H9 (cell line): Measurements from ENCODE around the gene UNC50. TPM values are rescaled to one million over a fixed set of nuclear protein-coding genes. Genes with fewer than 3 reads are reported as not detected.

Experiments used
- DNase-seq: peaks from one replicate; pipeline ENCODE4 v3.0.0-alpha.2; 2017
- H2AFZ ChIP-seq: one replicate; pipeline ENCODE4 v1.6.1; 2013; ENCODE audit warnings: mild to moderate bottlenecking, low read length, control low read depth, moderate library complexity
- H2AK5ac ChIP-seq: 2 replicates; pipeline ENCODE4 v1.6.1; 2013; ENCODE audit warnings: low read length, control low read depth, mixed read lengths; ENCODE audit not compliant: insufficient read length
- H2BK120ac ChIP-seq: one replicate; pipeline ENCODE4 v1.6.1; 2013; ENCODE audit warnings: low read depth, mild to moderate bottlenecking, low read length, control low read depth, inconsistent platforms; ENCODE audit not compliant: poor library complexity, severe bottlenecking
- H2BK12ac ChIP-seq: 2 replicates; pipeline ENCODE4 v1.6.1; 2013; ENCODE audit warnings: low read length, control low read depth, mixed read lengths, low read depth; ENCODE audit not compliant: insufficient read length
- H2BK15ac ChIP-seq: 2 replicates; pipeline ENCODE4 v1.6.1; 2013; ENCODE audit warnings: low read depth, low read length, control low read depth
- H2BK20ac ChIP-seq: one replicate; pipeline ENCODE4 v1.6.1; 2013; ENCODE audit warnings: low read depth, mild to moderate bottlenecking, low read length, control low read depth, inconsistent platforms; ENCODE audit not compliant: poor library complexity, severe bottlenecking
- H2BK5ac ChIP-seq: 2 replicates; pipeline ENCODE4 v1.6.1; 2013; ENCODE audit warnings: low read length, control low read depth, mixed read lengths; ENCODE audit not compliant: insufficient read length
- H3K14ac ChIP-seq: 2 replicates; pipeline ENCODE4 v1.6.1; 2013; ENCODE audit warnings: low read length, control low read depth; ENCODE audit not compliant: insufficient read depth
- H3K18ac ChIP-seq: 2 replicates; pipeline ENCODE4 v1.6.1; 2013; ENCODE audit warnings: low read depth, mild to moderate bottlenecking, mixed read lengths, low read length, control low read depth; ENCODE audit not compliant: insufficient read length
- H3K23ac ChIP-seq: 2 replicates; pipeline ENCODE4 v1.6.1; 2013; ENCODE audit warnings: low read length, control low read depth, mixed read lengths, low read depth; ENCODE audit not compliant: insufficient read length
- H3K23me2 ChIP-seq: 2 replicates; pipeline ENCODE4 v1.6.1; 2013; ENCODE audit warnings: low read depth, mild to moderate bottlenecking, mixed read lengths, low read length, control low read depth; ENCODE audit not compliant: insufficient read length, poor library complexity, severe bottlenecking
- H3K27ac ChIP-seq: 2 replicates; pipeline ENCODE4 v1.5.1; 2013; ENCODE audit warnings: low read length, control low read depth, mixed read lengths, low read depth; ENCODE audit not compliant: insufficient read length
- H3K27me3 ChIP-seq: 2 replicates; pipeline ENCODE4 v1.6.1; 2013; ENCODE audit warnings: low read length, control low read depth, inconsistent platforms; ENCODE audit not compliant: insufficient read depth
- H3K4ac ChIP-seq: 2 replicates; pipeline ENCODE4 v1.6.1; 2013; ENCODE audit warnings: low read depth, mild to moderate bottlenecking, control low read depth, inconsistent platforms, low read length, moderate library complexity
- H3K4me1 ChIP-seq: 2 replicates; pipeline ENCODE4 v1.6.1; 2013; ENCODE audit warnings: low read length, control low read depth, inconsistent platforms; ENCODE audit not compliant: insufficient read depth
- H3K4me2 ChIP-seq: 2 replicates; pipeline ENCODE4 v1.6.1; 2013; ENCODE audit warnings: low read length, control low read depth, mixed read lengths; ENCODE audit not compliant: insufficient read length, insufficient read depth
- H3K56ac ChIP-seq: 2 replicates; pipeline ENCODE4 v1.6.1; 2013; ENCODE audit warnings: low read depth, mild to moderate bottlenecking, mixed read lengths, low read length, control low read depth; ENCODE audit not compliant: insufficient read length
- H3K79me1 ChIP-seq: 2 replicates; pipeline ENCODE4 v1.6.1; 2013; ENCODE audit warnings: low read depth, mild to moderate bottlenecking, moderate library complexity, low read length, control low read depth, inconsistent platforms; ENCODE audit not compliant: insufficient read depth, poor library complexity, severe bottlenecking
- H3K79me2 ChIP-seq: 2 replicates; pipeline ENCODE4 v1.6.1; 2013; ENCODE audit warnings: low read length, control low read depth, inconsistent platforms; ENCODE audit not compliant: insufficient read depth
- H3K9ac ChIP-seq: 2 replicates; pipeline ENCODE4 v1.6.1; 2013; ENCODE audit warnings: low read length, control low read depth, mixed read lengths; ENCODE audit not compliant: insufficient read length; ENCODE audit errors: extremely low read depth
- H3K9me3 ChIP-seq: one replicate; pipeline ENCODE4 v1.6.1; 2013; ENCODE audit warnings: low read depth, low read length, inconsistent platforms; ENCODE audit not compliant: control insufficient read depth
- H3T11ph ChIP-seq: one replicate; pipeline ENCODE4 v1.6.1; 2013; ENCODE audit warnings: mild to moderate bottlenecking, low read length, control low read depth, inconsistent platforms
- H4K20me1 ChIP-seq: one replicate; pipeline ENCODE4 v1.6.1; 2013; ENCODE audit not compliant: control insufficient read depth, insufficient read length, insufficient read depth
- H4K5ac ChIP-seq: 2 replicates; pipeline ENCODE4 v1.6.1; 2013; ENCODE audit warnings: low read depth, mild to moderate bottlenecking, mixed read lengths, low read length, control low read depth; ENCODE audit not compliant: insufficient read length
- H4K8ac ChIP-seq: replicated peaks from 2 replicates; pipeline ENCODE4 v1.6.1; 2013; ENCODE audit warnings: low read length, control low read depth, mixed read lengths, low read depth; ENCODE audit not compliant: insufficient read length
- H4K91ac ChIP-seq: 2 replicates; pipeline ENCODE4 v1.6.1; 2013; ENCODE audit warnings: low read depth, mild to moderate bottlenecking, moderate library complexity, mixed read lengths, low read length, control low read depth; ENCODE audit not compliant: insufficient read length
- H3K27ac Mint-ChIP-seq, 3 experiments: 2 replicates in 2 of 3; 3 replicates in 1 of 3; pipeline ENCODE4 v1.8.0; 2020 to 2021; ENCODE audit warnings: mixed read lengths in 3 of 3, mild to moderate bottlenecking in 1 of 3, moderate library complexity in 1 of 3
- H3K27me3 Mint-ChIP-seq: 2 replicates; pipeline ENCODE4 v1.8.0; 2021; ENCODE audit warnings: low read depth, mild to moderate bottlenecking, moderate library complexity, mixed read lengths
- H3K36me3 Mint-ChIP-seq, 3 experiments: 2 replicates in 2 of 3; 3 replicates in 1 of 3; pipeline ENCODE4 v1.8.0; 2020 to 2021; ENCODE audit warnings: low read depth in 3 of 3, mixed read lengths in 3 of 3; ENCODE audit not compliant: insufficient read depth in 1 of 3
- H3K4me1 Mint-ChIP-seq, 2 experiments: 2 replicates each; pipeline ENCODE4 v1.8.0; 2020; ENCODE audit warnings: mixed read lengths in 2 of 2
- H3K4me3 Mint-ChIP-seq, 2 experiments: 2 replicates in 1 of 2; 3 replicates in 1 of 2; pipeline ENCODE4 v1.8.0; 2020 to 2021; ENCODE audit warnings: mild to moderate bottlenecking in 2 of 2, mixed read lengths in 2 of 2, moderate library complexity in 1 of 2
- H3K9me3 Mint-ChIP-seq, 2 experiments: 2 replicates in 1 of 2; 3 replicates in 1 of 2; pipeline ENCODE4 v1.8.0; 2020; ENCODE audit warnings: mild to moderate bottlenecking in 2 of 2, mixed read lengths in 2 of 2, moderate library complexity in 1 of 2
- WGBS: extraction: QIAGEN DNeasy Blood & Tissue Kit; methylation state at CpG from one replicate; pipeline ENCODE4 v1.1.7; 2013; ENCODE audit warnings: missing lambda C conversion rate, low lambda C conversion rate, mixed read lengths; ENCODE audit not compliant: insufficient read length; ENCODE audit errors: extremely low coverage; 5-methylcytosine and 5-hydroxymethylcytosine counted together
- total RNA-seq: library from RNA; stranded (reverse); gene quantifications from 2 replicates; pipeline ENCODE4 v1.2.1, GENCODE V29; 2021
- TF ChIP-seq, protein P1 (sequence below): fragments of 200-600 bp; sonication (generic); conservative IDR thresholded peaks from 3 replicates; pipeline ENCODE4 v1.8.0; 2021; ENCODE audit warnings: antibody characterized with exemption, mild to moderate bottlenecking

The UNC50 gene
- total RNA-seq, 1 experiment from 2014 or later = 35.4 TPM

- TF ChIP-seq, protein P1, sequence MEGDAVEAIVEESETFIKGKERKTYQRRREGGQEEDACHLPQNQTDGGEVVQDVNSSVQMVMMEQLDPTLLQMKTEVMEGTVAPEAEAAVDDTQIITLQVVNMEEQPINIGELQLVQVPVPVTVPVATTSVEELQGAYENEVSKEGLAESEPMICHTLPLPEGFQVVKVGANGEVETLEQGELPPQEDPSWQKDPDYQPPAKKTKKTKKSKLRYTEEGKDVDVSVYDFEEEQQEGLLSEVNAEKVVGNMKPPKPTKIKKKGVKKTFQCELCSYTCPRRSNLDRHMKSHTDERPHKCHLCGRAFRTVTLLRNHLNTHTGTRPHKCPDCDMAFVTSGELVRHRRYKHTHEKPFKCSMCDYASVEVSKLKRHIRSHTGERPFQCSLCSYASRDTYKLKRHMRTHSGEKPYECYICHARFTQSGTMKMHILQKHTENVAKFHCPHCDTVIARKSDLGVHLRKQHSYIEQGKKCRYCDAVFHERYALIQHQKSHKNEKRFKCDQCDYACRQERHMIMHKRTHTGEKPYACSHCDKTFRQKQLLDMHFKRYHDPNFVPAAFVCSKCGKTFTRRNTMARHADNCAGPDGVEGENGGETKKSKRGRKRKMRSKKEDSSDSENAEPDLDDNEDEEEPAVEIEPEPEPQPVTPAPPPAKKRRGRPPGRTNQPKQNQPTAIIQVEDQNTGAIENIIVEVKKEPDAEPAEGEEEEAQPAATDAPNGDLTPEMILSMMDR = no peak
- Histone ChIP-seq H3K23me2 (no peaks in the 10 kb centered on the region), H3T11ph (no peak overlapping the region), H4K5ac (no peak overlapping the region), H3K27me3 (no peaks in the 10 kb centered on the region), H4K20me1 (no peaks in the 10 kb centered on the region), H3K9me3 (no peaks in the 10 kb centered on the region), H4K91ac (no peak overlapping the region), H3K9ac (no peak overlapping the region), H2BK20ac (no peak overlapping the region), H3K14ac (no peak overlapping the region; the same call in 1 of the 2 replicates), H3K23ac (no peak overlapping the region), H4K8ac (no peak overlapping the region), H3K4me2 (no peak overlapping the region), H2AFZ (no peak overlapping the region), H3K27ac (no peak overlapping the region), H2BK120ac (no peak overlapping the region), H2AK5ac (no peak overlapping the region), H2BK12ac (no peak overlapping the region), H3K4ac (no peak overlapping the region), H3K18ac (no peak overlapping the region), H2BK15ac (no peak overlapping the region), H3K79me1 (no peaks in the 10 kb centered on the region), H3K79me2 (no peaks in the 10 kb centered on the region), H3K56ac (no peak overlapping the region), H3K4me1 (no peaks in the 10 kb centered on the region), H2BK5ac (no peak overlapping the region)
- H3K27ac Mint-ChIP-seq = no peak overlapping the region; a peak in 1 of 7 replicates
- peaks cover 12 to 81% (median 56%) of the 10 kb centered on the region in 3 experiments; a peak in 6 of 7 replicates for H3K36me3 Mint-ChIP-seq
- no peak overlapping the region for H3K4me3 Mint-ChIP-seq
- H3K27me3 Mint-ChIP-seq = no peaks in the 10 kb centered on the region
- WGBS = no CpG with 5 or more reads among the region's 13 CpGs
- DNase-seq = no peak
- H3K4me1 Mint-ChIP-seq = no peaks in the 10 kb centered on the region
- H3K9me3 Mint-ChIP-seq = no peaks in the 10 kb centered on the region; a peak in 1 of 5 replicates
Measured at GRCh38 chr2:98561902-98562695, 46.3 kb upstream of the UNC50 start.
